Stimulated activated CD8-positive, alpha-beta memory T cell treated with anti-CD3 and anti-CD28 coated beads, Interleukin-7, amount 100 ng/mL, for 24 hours (primary cell): ENCODE results near the gene LSM7.

ENCODE experiments used
- DNase-seq: peaks from one replicate; pipeline ENCODE4 v3.0.0-alpha.2; 2020; ENCODE audit warnings: low read depth

LSM7 gene

DNA sequence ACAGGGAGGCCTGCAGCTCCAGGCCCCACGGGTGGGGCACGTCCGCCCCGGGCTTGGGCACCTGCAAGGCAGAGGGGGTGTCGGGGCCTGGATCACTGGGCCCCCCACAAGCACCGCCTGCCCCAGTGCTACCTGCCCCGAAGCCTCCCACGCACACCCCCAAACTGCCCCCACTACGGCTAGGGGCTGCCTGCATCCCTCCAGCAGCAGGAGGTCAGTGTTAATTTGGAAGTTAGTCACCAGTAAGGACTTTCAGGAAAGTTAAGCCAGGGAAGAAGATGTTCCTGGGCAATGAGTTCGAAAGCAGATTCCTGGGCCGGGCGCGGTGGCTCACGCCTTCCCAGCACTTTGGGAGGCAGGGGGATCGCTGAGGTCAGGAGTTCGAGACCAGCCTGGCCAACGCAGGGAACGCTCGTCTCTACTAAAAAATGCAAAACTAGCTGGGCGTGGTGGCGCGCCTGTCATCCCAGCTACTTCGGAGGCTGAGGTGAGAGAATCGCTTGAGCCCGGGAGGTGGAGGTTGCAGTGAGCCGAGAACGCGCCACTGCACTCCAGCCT lies 51.9 kb downstream of the LSM7 start:
- no peak for DNase-seq

DNA sequence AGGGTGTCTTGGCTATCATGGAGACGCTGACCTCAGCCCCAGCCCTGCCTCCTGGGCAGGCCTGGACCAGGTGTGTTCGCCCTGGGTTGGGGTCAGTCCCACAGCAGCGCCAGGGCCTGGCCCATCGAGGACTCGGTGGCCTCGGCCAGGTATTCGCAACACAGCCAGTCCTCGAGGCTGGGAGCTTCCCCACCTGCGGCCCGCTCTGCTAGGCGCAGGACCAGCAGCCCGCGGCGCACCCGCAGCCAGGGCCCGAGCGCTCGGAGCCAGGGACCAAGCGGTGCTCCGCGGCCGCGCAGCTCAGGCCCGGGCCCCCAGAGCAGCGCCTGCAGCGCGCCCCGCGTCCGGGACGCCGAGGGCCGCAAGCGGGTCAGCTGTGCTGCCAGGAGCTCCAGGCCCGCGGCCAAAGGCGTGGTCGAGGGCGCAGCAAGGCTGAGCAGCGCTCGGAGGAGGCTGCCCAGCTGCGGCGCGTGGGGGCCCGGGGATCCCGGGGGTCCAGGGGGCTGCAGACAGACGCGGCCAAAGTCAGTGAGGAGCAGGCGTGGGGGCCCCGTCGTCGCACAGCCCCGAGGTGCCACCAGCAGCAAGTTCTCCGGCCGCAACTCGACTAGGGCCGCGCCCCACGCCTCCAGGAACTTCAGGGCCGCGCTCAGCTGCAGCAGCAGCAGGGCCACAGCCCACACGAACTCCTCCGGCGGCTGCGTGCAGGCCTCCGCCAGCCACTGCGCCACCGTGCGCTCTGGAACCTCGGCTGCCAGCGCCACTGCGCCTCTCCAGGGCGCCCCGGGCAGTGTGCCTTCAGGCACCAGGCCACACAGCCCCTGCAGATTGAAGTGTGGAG lies 52.6 kb downstream of the LSM7 start:
- no peak for DNase-seq

DNA sequence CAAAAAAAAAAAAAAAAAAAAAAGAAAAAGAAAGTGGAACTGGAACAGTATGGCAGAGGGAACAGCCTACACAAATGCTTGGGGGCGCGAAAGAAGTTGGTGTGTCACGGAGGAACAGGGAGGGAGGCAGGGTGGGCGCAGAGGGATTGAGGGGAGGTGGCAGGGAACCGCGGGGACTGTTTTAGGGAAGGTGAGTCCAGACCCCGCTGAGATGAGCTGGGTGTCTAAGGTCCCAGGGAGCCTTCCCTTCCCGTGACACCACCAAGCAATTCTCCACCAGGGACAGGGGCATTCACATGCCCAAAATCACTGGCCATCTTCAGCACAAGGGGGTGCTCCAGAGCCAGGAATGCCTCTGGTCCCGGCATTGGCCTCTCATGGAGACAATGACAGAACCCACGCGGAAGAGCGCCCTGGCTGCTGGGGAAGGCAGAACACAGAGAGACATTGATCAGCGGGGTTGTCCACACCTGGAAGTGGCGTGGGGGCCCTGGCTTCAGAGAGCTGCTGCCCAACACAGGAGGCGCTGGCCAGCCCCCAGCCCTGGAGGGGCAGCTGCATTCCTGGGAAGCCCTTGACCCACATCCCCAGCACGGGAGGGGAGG lies 53.4 kb downstream of the LSM7 start:
- no peak for DNase-seq

DNA sequence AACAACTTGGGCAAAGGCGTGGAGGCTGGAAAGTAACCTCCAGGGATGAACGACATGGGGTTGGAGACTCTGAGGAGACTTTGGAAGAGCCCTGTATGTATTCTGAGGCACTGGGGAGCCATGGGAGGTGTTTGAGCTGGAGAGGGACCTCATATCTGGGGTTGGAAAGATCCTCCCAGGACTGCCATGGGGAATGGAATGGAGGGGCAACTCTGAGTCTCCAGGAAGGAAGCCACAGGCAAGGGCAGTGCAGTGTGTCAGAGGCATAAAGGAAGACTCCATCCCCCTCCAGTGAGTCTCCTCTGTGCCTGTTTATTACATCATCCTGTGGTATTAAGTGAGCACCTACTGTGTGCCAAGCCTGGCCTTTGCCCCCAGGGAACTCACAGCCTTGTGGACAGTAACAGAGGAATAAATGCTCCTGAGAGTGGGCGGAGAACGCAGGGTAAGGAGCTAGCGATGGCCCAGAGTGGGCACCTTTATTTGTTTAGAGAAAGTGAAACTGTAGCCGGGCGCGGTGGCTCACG lies 54.1 kb downstream of the LSM7 start:
- no peak for DNase-seq

DNA sequence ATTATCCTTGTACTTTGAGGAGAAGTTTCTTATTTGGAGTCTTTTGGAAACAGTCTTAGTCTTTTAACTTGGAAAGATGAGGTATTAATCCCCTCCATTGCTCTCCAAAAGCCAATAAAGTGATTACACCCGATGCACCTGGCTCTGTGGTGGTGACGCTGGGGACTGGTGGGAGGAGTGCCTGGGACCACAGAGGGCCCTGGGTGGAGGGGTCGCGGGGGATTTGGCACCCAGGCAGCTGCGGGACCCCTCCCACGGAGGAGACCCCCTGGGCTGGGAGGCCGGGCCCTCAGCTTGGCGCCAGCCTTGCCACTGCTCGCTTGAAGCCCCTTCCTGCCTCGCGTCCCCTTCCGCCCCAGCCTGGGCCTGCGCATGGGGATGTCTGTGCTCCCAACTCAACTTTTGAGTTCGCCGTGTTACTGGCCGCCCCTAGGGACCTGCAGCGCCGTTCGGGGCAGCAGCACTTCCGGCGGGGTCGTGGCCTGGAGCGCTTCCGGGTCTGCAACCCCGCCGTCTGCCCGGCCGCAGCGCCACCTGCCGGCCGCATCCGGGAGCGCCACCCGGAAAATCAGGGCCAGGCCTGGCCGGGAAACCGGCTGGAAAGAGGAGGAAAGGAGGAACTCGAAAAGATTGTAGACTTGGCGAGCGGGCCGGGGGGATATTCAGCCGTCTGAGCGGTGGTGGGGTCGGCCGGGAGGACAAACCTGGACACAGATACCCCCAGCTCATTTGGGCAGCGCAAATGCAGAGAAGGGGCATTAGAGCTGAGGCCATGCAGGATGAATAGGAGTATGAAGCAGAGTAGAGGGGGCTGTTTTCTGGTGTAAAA lies 54.8 kb downstream of the LSM7 start:
- DNase-seq = peak; percentile 55
